CD4-positive, alpha-beta T cell (primary cell): ENCODE data around the gene LRRC49. TPM values are rescaled to one million over a fixed set of nuclear protein-coding genes. Genes with fewer than 3 reads are reported as not detected.

Experiments
- ATAC-seq: fragments of 200-7000 bp; cut with Tn5 transposase; one replicate; pipeline ENCODE4 v1.10.0; 2022; ENCODE audit warnings: mild to moderate bottlenecking; ENCODE audit not compliant: poor library complexity
- CTCF ChIA-PET: fragments of 350-600 bp; sonication (Branson Sonifier 250); formaldehyde crosslinking; loops from one replicate; lab custom pipeline; 2021; ENCODE audit warnings: antibody characterized with exemption, inconsistent platforms; lab: Charles Lee
- POLR2A ChIA-PET: fragments of 350-600 bp; sonication (Branson Sonifier 250); formaldehyde crosslinking; loops from one replicate; lab custom pipeline; 2021; ENCODE audit warnings: antibody characterized with exemption, inconsistent platforms; lab: Charles Lee
- DNase-seq, 14 experiments: peaks; one replicate each; pipeline ENCODE4 v3.0.0-alpha.2; 2013 to 2020; ENCODE audit warnings: mixed read lengths in 2 of 14
- H3K27ac ChIP-seq, 2 donors: one replicate each; pipeline versions ENCODE4 v1.5.1 to v1.7.0; 2013; ENCODE audit warnings: low read length in 2 of 2, low read depth in 1 of 2, mild to moderate bottlenecking in 1 of 2
- H3K27me3 ChIP-seq, 2 experiments: 1 replicate in 1 of 2; 2 replicates in 1 of 2; pipeline versions ENCODE4 v1.6.1 to v1.7.0; 2013; ENCODE audit warnings: low read length in 2 of 2, control low read depth in 1 of 2, mild to moderate bottlenecking in 1 of 2, moderate library complexity in 1 of 2; ENCODE audit not compliant: insufficient read depth in 2 of 2, control insufficient read depth in 1 of 2
- H3K36me3 ChIP-seq: one replicate; pipeline ENCODE4 v1.6.1; 2013; ENCODE audit warnings: low read length, control low read depth; ENCODE audit not compliant: insufficient read depth
- H3K4me1 ChIP-seq: one replicate; pipeline ENCODE4 v1.6.1; 2013; ENCODE audit warnings: low read length, control low read depth; ENCODE audit not compliant: insufficient read depth
- H3K4me3 ChIP-seq: one replicate; pipeline ENCODE4 v1.5.1; 2013; ENCODE audit warnings: mild to moderate bottlenecking, low read length, moderate library complexity
- H3K9me3 ChIP-seq, 2 experiments: 1 replicate in 1 of 2; 2 replicates in 1 of 2; pipeline versions ENCODE4 v1.6.1 to v1.7.0; 2013; ENCODE audit warnings: low read length in 2 of 2, mild to moderate bottlenecking in 2 of 2, control low read depth in 1 of 2, moderate library complexity in 1 of 2; ENCODE audit not compliant: control insufficient read depth in 1 of 2, insufficient read depth in 1 of 2
- H3K27ac Mint-ChIP-seq: one replicate; pipeline ENCODE4 v1.8.0; 2020; ENCODE audit warnings: mixed read lengths
- H3K27me3 Mint-ChIP-seq: one replicate; pipeline ENCODE4 v1.8.0; 2021; ENCODE audit warnings: mixed read lengths
- H3K36me3 Mint-ChIP-seq: one replicate; pipeline ENCODE4 v1.8.0; 2021; ENCODE audit warnings: low read depth, mixed read lengths
- H3K4me1 Mint-ChIP-seq: one replicate; pipeline ENCODE4 v1.8.0; 2021; ENCODE audit warnings: low read depth, mixed read lengths
- H3K4me3 Mint-ChIP-seq: one replicate; pipeline ENCODE4 v1.8.0; 2020; ENCODE audit warnings: mild to moderate bottlenecking, mixed read lengths
- H3K9me3 Mint-ChIP-seq: one replicate; pipeline ENCODE4 v1.8.0; 2020; ENCODE audit warnings: mixed read lengths
- CTCF ChIP-seq: fragments of 200-600 bp; IDR thresholded peaks from one replicate; pipeline ENCODE4 v1.8.0; 2022; ENCODE audit warnings: antibody characterized with exemption, mild to moderate bottlenecking
- intact Hi-C, 2 experiments: fragments of 100-400 bp; cut with DNase I in 1 of 2; cut with micrococcal nuclease in 1 of 2; formaldehyde crosslinking; loops; one replicate each; pipeline versions ENCODE4 v1.15.1 to v1.9.0; 2023 to 2025; cut with DNase I, micrococcal nuclease
- total RNA-seq, 174 experiments: library from RNA in 2 of 174; stranded (reverse) in 2 of 174; gene quantifications; one replicate each; pipeline ENCODE4 v1.2.3 and lab custom pipeline; 2021 to 2026

The LRRC49 gene
- total RNA-seq, 2 experiments from 2014 or later = 0.39 to 0.49 TPM

- TF ChIP-seq CTCF = no peak
- intact Hi-C loops = no loop called here
- no peak overlapping the region for H3K27ac Mint-ChIP-seq
These were observed 25.5 kb upstream of the LRRC49 start for GRCh38 chr15:70866982-70867641.

GRCh38 chr15:70867911-70868467, 24.6 kb upstream of the LRRC49 start:
- H3K4me1 Mint-ChIP-seq = no peaks in the 10 kb centered on the region
- Histone ChIP-seq H3K4me3 (no peak overlapping the region), H3K4me1 (no peaks in the 10 kb centered on the region), H3K36me3 (no peaks in the 10 kb centered on the region), H3K9me3 (no peaks in the 10 kb centered on the region), H3K27ac (no peak overlapping the region), H3K27me3 (no peaks in the 10 kb centered on the region)
- no peaks in the 10 kb centered on the region for H3K36me3 Mint-ChIP-seq
- ATAC-seq (no peak), DNase-seq (no peak)
- intact Hi-C loops = no loop called here
- no peaks in the 10 kb centered on the region for H3K9me3 Mint-ChIP-seq
- peaks cover 19% of the 10 kb centered on the region for H3K27me3 Mint-ChIP-seq
- no peak overlapping the region for H3K27ac Mint-ChIP-seq
- no peak overlapping the region for H3K4me3 Mint-ChIP-seq
- ChIA-PET POLR2A (no interaction called here), CTCF (no interaction called here)
- no peak for TF ChIP-seq CTCF

More at GRCh38 chr15:70866982-70867641, 25.5 kb upstream of the LRRC49 start:
- Histone ChIP-seq H3K27me3 (no peaks in the 10 kb centered on the region), H3K36me3 (no peaks in the 10 kb centered on the region), H3K4me3 (no peak overlapping the region), H3K27ac (no peak overlapping the region), H3K9me3 (no peaks in the 10 kb centered on the region), H3K4me1 (no peaks in the 10 kb centered on the region)
- H3K9me3 Mint-ChIP-seq = no peaks in the 10 kb centered on the region
- ATAC-seq = no peak
- peaks cover 19% of the 10 kb centered on the region for H3K27me3 Mint-ChIP-seq
- H3K4me1 Mint-ChIP-seq = no peaks in the 10 kb centered on the region
- POLR2A ChIA-PET = no interaction called here
- no peaks in the 10 kb centered on the region for H3K36me3 Mint-ChIP-seq
- CTCF ChIA-PET = no interaction called here
- DNase-seq = no peak
- no peak overlapping the region for H3K4me3 Mint-ChIP-seq

- Mint-ChIP-seq H3K9me3 (no peaks in the 10 kb centered on the region), H3K27me3 (peaks cover 30% of the 10 kb centered on the region), H3K4me3 (no peak overlapping the region), H3K27ac (no peak overlapping the region), H3K36me3 (no peaks in the 10 kb centered on the region), H3K4me1 (no peaks in the 10 kb centered on the region)
- ATAC-seq (no peak), DNase-seq (no peak)
- H3K4me3 ChIP-seq = no peak overlapping the region
- TF ChIP-seq CTCF = no peak
- intact Hi-C loops = no loop called here
- H3K27ac ChIP-seq = no peak overlapping the region
- peaks cover 0 to 6% of the 10 kb centered on the region in 2 experiments for H3K27me3 ChIP-seq
- ChIA-PET POLR2A (no interaction called here), CTCF (no interaction called here)
- H3K36me3 ChIP-seq = no peaks in the 10 kb centered on the region
- H3K9me3 ChIP-seq = no peaks in the 10 kb centered on the region
- H3K4me1 ChIP-seq = no peaks in the 10 kb centered on the region
These were observed 23.3 kb upstream of the LRRC49 start for GRCh38 chr15:70869346-70869745.
